ENCODE data around the gene SULT1A1.

GRCh38 chr16:28561557-28562187 lies 48.2 kb downstream of the SULT1A1 start:
- TF ChIP-seq CTCF (IDR thresholded peaks at IDR 0.05; ENCODE audit: low read depth, low read length, poor library complexity, severe bottlenecking): no peak
- no peak for TF ChIP-seq EZH2phosphoT487 (IDR thresholded peaks at IDR 0.05; ENCODE audit: borderline replicate concordance, low read length)
